Smooth muscle cell (in vitro differentiated cells): ENCODE results near the gene ITGA1. TPM values are rescaled to one million over a fixed set of nuclear protein-coding genes. Genes with fewer than 3 reads are reported as not detected.
A peak's percentile ranks its signal among the peaks of the same experiment; 100 is the strongest.

Experiments
- DNase-seq: peaks from one replicate; lab custom pipeline; 2025; ENCODE audit not compliant: unreplicated experiment; lab: John Stamatoyannopoulos, UW
- H2AFZ ChIP-seq: fragments of 200-600 bp; sonication (generic); 2 replicates; pipeline ENCODE4 v1.6.0; 2016; ENCODE audit warnings: antibody characterized with exemption, low read depth, mild to moderate bottlenecking
- H3F3A ChIP-seq: fragments of 200-600 bp; sonication (generic); 2 replicates; pipeline ENCODE4 v1.6.0; 2017; ENCODE audit warnings: antibody characterized with exemption, low read depth
- H3K27ac ChIP-seq: fragments of 200-600 bp; sonication (generic); 2 replicates; pipeline ENCODE4 v1.5.1; 2016; ENCODE audit warnings: low read depth, mild to moderate bottlenecking
- H3K27me3 ChIP-seq: fragments of 200-600 bp; sonication (generic); 2 replicates; pipeline ENCODE4 v1.6.1; 2016; ENCODE audit warnings: low read depth, mild to moderate bottlenecking
- H3K36me3 ChIP-seq: fragments of 200-600 bp; sonication (generic); 2 replicates; pipeline ENCODE4 v1.5.1; 2016; ENCODE audit warnings: low read depth
- H3K4me1 ChIP-seq: fragments of 200-600 bp; sonication (generic); 2 replicates; pipeline ENCODE4 v1.5.1; 2016; ENCODE audit warnings: low read depth
- H3K4me2 ChIP-seq: fragments of 200-600 bp; sonication (generic); 2 replicates; pipeline ENCODE4 v1.6.0; 2016; ENCODE audit warnings: mild to moderate bottlenecking
- H3K4me3 ChIP-seq: fragments of 200-600 bp; sonication (generic); 2 replicates; pipeline ENCODE4 v1.5.1; 2016; ENCODE audit warnings: mild to moderate bottlenecking
- H3K79me2 ChIP-seq: fragments of 200-600 bp; sonication (generic); 2 replicates; pipeline ENCODE4 v1.6.0; 2016; ENCODE audit warnings: low read depth, mild to moderate bottlenecking
- H3K9ac ChIP-seq: fragments of 200-600 bp; sonication (generic); 2 replicates; pipeline ENCODE4 v1.6.0; 2016; ENCODE audit warnings: low read depth
- H3K9me3 ChIP-seq: fragments of 200-600 bp; sonication (generic); replicated peaks from 2 replicates; pipeline ENCODE4 v1.5.1; 2016; ENCODE audit warnings: low read depth
- H4K20me1 ChIP-seq: fragments of 200-600 bp; sonication (generic); 2 replicates; pipeline ENCODE4 v1.6.0; 2016; ENCODE audit warnings: low read depth
- CTCF ChIP-seq: fragments of 200-600 bp; sonication (generic); IDR thresholded peaks from 2 replicates; pipeline ENCODE4 v1.5.1; 2017; ENCODE audit warnings: borderline replicate concordance, mild to moderate bottlenecking, antibody characterized with exemption; ENCODE audit not compliant: insufficient read depth, poor library complexity, severe bottlenecking
- WGBS: methylation state at CpG from one replicate; pipeline ENCODE4 v1.1.7; 2016; ENCODE audit warnings: low lambda C conversion rate; 5-methylcytosine and 5-hydroxymethylcytosine counted together
- polyA plus RNA-seq: library from polyadenylated mRNA; unstranded; fragments of >200 nt; fragmentation: Nextera tagmentation; extraction: Ambion mirVana; gene quantifications from 2 replicates; pipeline ENCODE4 v1.2.1, GENCODE V29; 2016
- total RNA-seq: library from RNA; depleted of rRNA; stranded (reverse); fragments of >200 nt; gene quantifications from 2 replicates; pipeline ENCODE4 v1.2.3, GENCODE V29; 2014

ITGA1 gene
- total and polyA plus RNA-seq, 2 experiments from 2014 or later, result 85.2 to 250 TPM

GRCh38 chr5:53002491-53002890 is 214.8 kb downstream of the ITGA1 start:
- Histone ChIP-seq H3K9ac (no peak overlapping the region), H4K20me1 (no peaks in the 10 kb centered on the region), H3K27ac (no peak overlapping the region), H3K4me2 (no peak overlapping the region), H3K27me3 (no peaks in the 10 kb centered on the region), H3K4me1 (peaks cover 2% of the 10 kb centered on the region), H3K9me3 (no peaks in the 10 kb centered on the region), H3K36me3 (no peaks in the 10 kb centered on the region), H3K79me2 (peaks cover 20% of the 10 kb centered on the region), H3F3A (no peaks in the 10 kb centered on the region), H3K4me3 (no peak overlapping the region), H2AFZ (no peak overlapping the region)
- TF ChIP-seq CTCF, result no peak
- DNase-seq, result no peak
- WGBS, result 88% methylated on average over 1 of the region's 1 CpG

GRCh38 chr5:53003144-53003543 is 215.4 kb downstream of the ITGA1 start:
- Histone ChIP-seq H3K4me1 (no peaks in the 10 kb centered on the region), H4K20me1 (no peaks in the 10 kb centered on the region), H3K27ac (no peak overlapping the region), H3F3A (no peaks in the 10 kb centered on the region), H3K27me3 (no peaks in the 10 kb centered on the region), H3K9ac (no peak overlapping the region), H3K79me2 (peaks cover 18% of the 10 kb centered on the region), H3K4me2 (no peak overlapping the region), H3K4me3 (no peak overlapping the region), H3K9me3 (no peaks in the 10 kb centered on the region), H3K36me3 (no peaks in the 10 kb centered on the region), H2AFZ (no peak overlapping the region)
- DNase-seq, result no peak
- 100% methylated on average over 1 of the region's 1 CpG for WGBS
- TF ChIP-seq CTCF, result no peak

GRCh38 chr5:53006911-53007890 is 219.5 kb downstream of the ITGA1 start:
- no peaks in the 10 kb centered on the region for H3F3A ChIP-seq
- H3K36me3 ChIP-seq, result no peaks in the 10 kb centered on the region
- H3K4me3 ChIP-seq, result no peak overlapping the region
- H3K9me3 ChIP-seq, result no peaks in the 10 kb centered on the region
- peaks cover 8% of the 10 kb centered on the region for H3K79me2 ChIP-seq
- DNase-seq, result no peak
- WGBS, result 73% methylated on average over 4 of the region's 4 CpGs
- no peaks in the 10 kb centered on the region for H4K20me1 ChIP-seq
- H3K27ac ChIP-seq, result peak overlapping the region; percentile 71
- H3K9ac ChIP-seq, result no peak overlapping the region
- no peaks in the 10 kb centered on the region for H3K27me3 ChIP-seq
- TF ChIP-seq CTCF, result no peak
- H3K4me2 ChIP-seq, result no peak overlapping the region
- H2AFZ ChIP-seq, result no peak overlapping the region
- no peaks in the 10 kb centered on the region for H3K4me1 ChIP-seq

- H3K9me3 ChIP-seq, result no peaks in the 10 kb centered on the region
- no peaks in the 10 kb centered on the region for H3F3A ChIP-seq
- TF ChIP-seq CTCF, result no peak
- DNase-seq, result no peak
- H3K27ac ChIP-seq, result peak overlapping the region; percentile 71
- H4K20me1 ChIP-seq, result no peaks in the 10 kb centered on the region
- no peak overlapping the region for H2AFZ ChIP-seq
- no peaks in the 10 kb centered on the region for H3K79me2 ChIP-seq
- WGBS, result 0% methylated on average over 1 of the region's 1 CpG
- no peaks in the 10 kb centered on the region for H3K36me3 ChIP-seq
- no peaks in the 10 kb centered on the region for H3K4me1 ChIP-seq
- H3K9ac ChIP-seq, result peak overlapping the region; percentile 9
- no peaks in the 10 kb centered on the region for H3K27me3 ChIP-seq
- H3K4me3 ChIP-seq, result no peak overlapping the region
- H3K4me2 ChIP-seq, result no peak overlapping the region
These were observed 221.0 kb downstream of the ITGA1 start for GRCh38 chr5:53008751-53009150.
